Measurements from ENCODE around the gene XKR8.
A peak's percentile ranks its signal among the peaks of the same experiment; 100 is the strongest.

Gene XKR8

GRCh38 chr1:27959792-27960603 is at the start of gene XKR8:
TSS of gene XKR8 (plus strand) at chr1:27959973. CDS start at chr1:27960070, 97 bp downstream.
- peak; percentile 37 to 52 for DNase-seq

GRCh38 chr1:27912429-27912828 is 47.3 kb upstream of the XKR8 start:
- no peak for DNase-seq

- no peak for DNase-seq
Measured at GRCh38 chr1:27915082-27915575, 44.6 kb upstream of the XKR8 start.

GRCh38 chr1:27922272-27922671 is 37.5 kb upstream of the XKR8 start:
- DNase-seq: no peak

- DNase-seq: no peak
Measured at GRCh38 chr1:27928216-27928954, 31.4 kb upstream of the XKR8 start.

- DNase-seq: no peak
Measured at GRCh38 chr1:27931184-27931583, 28.6 kb upstream of the XKR8 start.

GRCh38 chr1:27931759-27932158 is 28.0 kb upstream of the XKR8 start:
- no peak for DNase-seq

- DNase-seq: no peak
Measured at GRCh38 chr1:27934818-27935549, 24.8 kb upstream of the XKR8 start, which contains the start of gene SMPDL3B. TSS of gene SMPDL3B (plus strand) at chr1:27935000. CDS start at chr1:27935184, 184 bp downstream.

- DNase-seq: no peak
Measured at GRCh38 chr1:27935721-27936120, 24.1 kb upstream of the XKR8 start.

- no peak for DNase-seq
Measured at GRCh38 chr1:27936370-27936769, 23.4 kb upstream of the XKR8 start.

GRCh38 chr1:27937524-27937836 is 22.3 kb upstream of the XKR8 start:
- DNase-seq: no peak

GRCh38 chr1:27938488-27938887 is 21.3 kb upstream of the XKR8 start:
- no peak for DNase-seq

GRCh38 chr1:27940297-27940696 is 19.5 kb upstream of the XKR8 start:
- no peak for DNase-seq

GRCh38 chr1:27940870-27941560 is 18.8 kb upstream of the XKR8 start:
- no peak for DNase-seq

- DNase-seq: no peak
Measured at GRCh38 chr1:27941671-27942540, 17.9 kb upstream of the XKR8 start.

- DNase-seq: no peak
Measured at GRCh38 chr1:27945020-27945419, 14.8 kb upstream of the XKR8 start.

GRCh38 chr1:27949027-27949426 is 10.7 kb upstream of the XKR8 start:
- DNase-seq: no peak

GRCh38 chr1:27951396-27951795 is 8.4 kb upstream of the XKR8 start:
- DNase-seq: no peak

GRCh38 chr1:27952147-27952546 is 7.6 kb upstream of the XKR8 start:
- no peak for DNase-seq

GRCh38 chr1:27954186-27954585 is 5.6 kb upstream of the XKR8 start:
- DNase-seq: no peak

- no peak for DNase-seq
Measured at GRCh38 chr1:27955076-27955475, 4.7 kb upstream of the XKR8 start.

GRCh38 chr1:27956761-27957160 is 3.0 kb upstream of the XKR8 start:
- no peak for DNase-seq

Measured in SW 1271 (cell line).